Measurements from ENCODE around the gene RDM1.
A peak's percentile ranks its signal among the peaks of the same experiment; 100 is the strongest.

RDM1 gene

GRCh38 chr17:35953720-35954119, 23.1 kb upstream of the RDM1 start:
- CTCF ChIA-PET = no interaction called here
- DNase-seq (ENCODE audit: extremely low spot score) = no peak
- TF ChIP-seq BHLHE40 (IDR thresholded peaks at IDR 0.05; ENCODE audit: borderline replicate concordance) = no peak
- TF ChIP-seq FOXK2 (IDR thresholded peaks at IDR 0.05) = no peak
- no peak for TF ChIP-seq ELF4 (IDR thresholded peaks at IDR 0.05)
- TF ChIP-seq LEF1 (IDR thresholded peaks at IDR 0.05; ENCODE audit: borderline replicate concordance) = no peak
- no peak for TF ChIP-seq L3MBTL2 (conservative IDR thresholded peaks at IDR 0.05)
- TF ChIP-seq SP1 (IDR thresholded peaks at IDR 0.05) = no peak
- no peak for TF ChIP-seq PKNOX1 (IDR thresholded peaks at IDR 0.05)
- TF ChIP-seq TARDBP (IDR thresholded peaks at IDR 0.05) = no peak
- no peak for TF ChIP-seq FOXA1 (IDR thresholded peaks at IDR 0.05)
- no peak for TF ChIP-seq SUZ12 (IDR thresholded peaks at IDR 0.05)
- TF ChIP-seq NFRKB (IDR thresholded peaks at IDR 0.05) = no peak
- TF ChIP-seq ARNT (IDR thresholded peaks at IDR 0.05) = no peak
- no peak for TF ChIP-seq ZNF384 (IDR thresholded peaks at IDR 0.05)
- POLR2A ChIA-PET = interaction anchor here (0.7 kb wide), 1 partner anchor 145 kb away, joined by 3 read pairs; the partner anchor contains the start of gene TAF15

- CTCF ChIA-PET = no interaction called here
- POLR2A ChIA-PET = interaction anchor here (0.9 to 1.3 kb wide), 3 partner anchors 18 to 537 kb away, joined by 3 to 4 read pairs (median 3); partner anchors contain the start of genes RDM1 and ZNHIT3
- no peak for DNase-seq (ENCODE audit: extremely low spot score)
- TF ChIP-seq FOXK2 (IDR thresholded peaks at IDR 0.05) = no peak
- TF ChIP-seq HDGF (IDR thresholded peaks at IDR 0.05; ENCODE audit: borderline replicate concordance) = no peak
- TF ChIP-seq SUZ12 (IDR thresholded peaks at IDR 0.05) = no peak
- no peak for TF ChIP-seq BHLHE40 (IDR thresholded peaks at IDR 0.05; ENCODE audit: borderline replicate concordance)
- no peak for TF ChIP-seq TARDBP (IDR thresholded peaks at IDR 0.05)
- TF ChIP-seq ZNF384 (IDR thresholded peaks at IDR 0.05) = no peak
- no peak for TF ChIP-seq L3MBTL2 (conservative IDR thresholded peaks at IDR 0.05)
- TF ChIP-seq ELF4 (IDR thresholded peaks at IDR 0.05) = no peak
- TF ChIP-seq PKNOX1 (IDR thresholded peaks at IDR 0.05) = no peak
- TF ChIP-seq FOXA1 (IDR thresholded peaks at IDR 0.05) = no peak
- TF ChIP-seq LEF1 (IDR thresholded peaks at IDR 0.05; ENCODE audit: borderline replicate concordance) = no peak
- TF ChIP-seq ARNT (IDR thresholded peaks at IDR 0.05) = no peak
- no peak for TF ChIP-seq NFRKB (IDR thresholded peaks at IDR 0.05)
Observed at GRCh38 chr17:35949401-35949800, 18.8 kb upstream of the RDM1 start.

- DNase-seq (ENCODE audit: extremely low spot score) = no peak
- ChIA-PET CTCF (interaction anchor here (0.6 to 1.4 kb wide), 5 partner anchors 18 to 720 kb away, joined by 3 to 4 read pairs (median 3); partner anchors contain the start of gene RDM1), POLR2A (no interaction called here)
- no peak for TF ChIP-seq NFRKB (IDR thresholded peaks at IDR 0.05)
- TF ChIP-seq BHLHE40 (IDR thresholded peaks at IDR 0.05; ENCODE audit: borderline replicate concordance) = no peak
- TF ChIP-seq SUZ12 (IDR thresholded peaks at IDR 0.05) = no peak
- no peak for TF ChIP-seq SP1 (IDR thresholded peaks at IDR 0.05)
- TF ChIP-seq ARNT (IDR thresholded peaks at IDR 0.05) = no peak
- no peak for TF ChIP-seq L3MBTL2 (conservative IDR thresholded peaks at IDR 0.05)
- no peak for TF ChIP-seq PKNOX1 (IDR thresholded peaks at IDR 0.05)
- no peak for TF ChIP-seq CTBP1 (IDR thresholded peaks at IDR 0.05; ENCODE audit: borderline replicate concordance)
- TF ChIP-seq LEF1 (IDR thresholded peaks at IDR 0.05; ENCODE audit: borderline replicate concordance) = no peak
- no peak for TF ChIP-seq HDGF (IDR thresholded peaks at IDR 0.05; ENCODE audit: borderline replicate concordance)
- TF ChIP-seq ZNF384 (IDR thresholded peaks at IDR 0.05) = no peak
- no peak for TF ChIP-seq FOXA1 (IDR thresholded peaks at IDR 0.05)
Observed at GRCh38 chr17:35948092-35948491, 17.5 kb upstream of the RDM1 start.

GRCh38 chr17:35947156-35947585, 16.6 kb upstream of the RDM1 start:
- ChIA-PET CTCF (interaction anchor here (0.6 to 1.0 kb wide), 6 partner anchors 17 to 864 kb away, joined by 3 to 8 read pairs (median 4); partner anchors contain the start of gene RDM1), POLR2A (no interaction called here)
- peak; percentile 39 for DNase-seq (ENCODE audit: extremely low spot score)
- TF ChIP-seq SUZ12 (IDR thresholded peaks at IDR 0.05) (no peak), FOXK2 (IDR thresholded peaks at IDR 0.05) (no peak), LEF1 (IDR thresholded peaks at IDR 0.05; ENCODE audit: borderline replicate concordance) (no peak), NFRKB (IDR thresholded peaks at IDR 0.05) (no peak), ZNF384 (IDR thresholded peaks at IDR 0.05) (peak; percentile 80), HDGF (IDR thresholded peaks at IDR 0.05; ENCODE audit: borderline replicate concordance) (no peak), L3MBTL2 (conservative IDR thresholded peaks at IDR 0.05) (no peak), CTBP1 (IDR thresholded peaks at IDR 0.05; ENCODE audit: borderline replicate concordance) (no peak)

- ChIA-PET POLR2A (interaction anchor here (2.2 kb wide), 1 partner anchor 13 kb away, joined by 22 read pairs; the partner anchor contains the start of gene RDM1), CTCF (interaction anchor here (0.6 kb wide), 1 partner anchor 1459 kb away, joined by 3 read pairs; no protein-coding TSS in a partner anchor)
- no peak for TF ChIP-seq BHLHE40 (IDR thresholded peaks at IDR 0.05; ENCODE audit: borderline replicate concordance)
- TF ChIP-seq FOXA1 (IDR thresholded peaks at IDR 0.05) = no peak
- no peak for TF ChIP-seq ARNT (IDR thresholded peaks at IDR 0.05)
- no peak for TF ChIP-seq FOXM1 (IDR thresholded peaks at IDR 0.05; ENCODE audit: borderline replicate concordance)
- TF ChIP-seq ELF4 (IDR thresholded peaks at IDR 0.05) = no peak
- no peak for TF ChIP-seq PKNOX1 (IDR thresholded peaks at IDR 0.05)
- no peak for TF ChIP-seq SP1 (IDR thresholded peaks at IDR 0.05)
- TF ChIP-seq CTBP1 (IDR thresholded peaks at IDR 0.05; ENCODE audit: borderline replicate concordance) = no peak
- TF ChIP-seq LEF1 (IDR thresholded peaks at IDR 0.05; ENCODE audit: borderline replicate concordance) = no peak
- no peak for TF ChIP-seq SUZ12 (IDR thresholded peaks at IDR 0.05)
- no peak for TF ChIP-seq TARDBP (IDR thresholded peaks at IDR 0.05)
- TF ChIP-seq L3MBTL2 (conservative IDR thresholded peaks at IDR 0.05) = no peak
- no peak for TF ChIP-seq NFRKB (IDR thresholded peaks at IDR 0.05)
- TF ChIP-seq ZNF384 (IDR thresholded peaks at IDR 0.05) = no peak
- TF ChIP-seq HDGF (IDR thresholded peaks at IDR 0.05; ENCODE audit: borderline replicate concordance) = no peak
- TF ChIP-seq FOXK2 (IDR thresholded peaks at IDR 0.05) = no peak
- no peak for DNase-seq (ENCODE audit: extremely low spot score)
Observed at GRCh38 chr17:35944151-35944550, 13.6 kb upstream of the RDM1 start.
